ENCODE measurements around the gene MGAT4B.
"Not testable (repeated sequence)": the region's sequence is repeated elsewhere in the genome, so short reads cannot be mapped to it uniquely, and the experiment has no call there.

MGAT4B gene

DNA sequence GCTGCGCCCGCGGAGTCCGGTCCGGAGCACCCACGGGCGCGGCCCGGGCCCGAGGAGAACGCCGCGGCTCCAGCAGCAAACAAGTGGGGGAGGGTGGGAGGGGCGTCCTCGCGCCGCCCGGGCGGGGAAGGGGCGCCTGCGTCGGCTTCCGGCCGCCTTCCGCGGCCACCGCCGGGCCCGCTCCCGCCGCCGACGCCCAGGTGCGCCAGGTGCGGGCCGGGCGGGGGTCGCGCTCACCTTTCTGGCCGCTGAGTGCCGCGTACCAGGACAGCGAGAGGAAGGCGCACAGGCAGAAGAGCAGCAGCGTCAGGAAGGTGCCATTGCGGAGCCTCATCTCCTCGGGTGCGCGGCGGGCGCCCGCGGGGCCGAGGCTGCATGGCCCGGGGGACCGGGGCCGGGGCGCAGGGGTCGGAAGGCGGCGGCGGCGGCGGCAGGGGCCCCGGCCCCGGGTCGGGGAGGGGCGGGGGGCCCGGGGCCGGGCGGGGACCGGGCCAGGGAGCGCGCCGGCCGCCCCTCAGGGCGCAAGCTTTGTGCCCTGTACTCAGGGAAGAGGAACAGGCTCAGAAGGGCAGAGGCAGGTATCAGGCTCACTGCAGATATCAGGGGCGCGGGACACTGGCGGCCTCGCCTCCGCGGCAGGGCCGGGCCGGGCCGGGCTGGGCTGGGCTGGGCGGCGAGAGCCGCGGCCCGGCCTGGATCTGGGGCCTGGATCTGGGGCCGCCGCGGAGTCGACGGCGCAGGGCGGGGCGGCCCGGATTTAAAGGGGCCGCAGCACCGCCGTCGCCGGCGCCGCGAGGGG is at the start of gene MGAT4B:
MGAT4B (minus strand) TSS at position 617 of the 799 bp plus-strand sequence; CDS start at position 334, 283 bp downstream.
- DNase-seq = peak; percentile 25 to 62

GRCh38 chr5:179854356-179854755 is 47.7 kb upstream of the MGAT4B start:
- DNase-seq = no peak

GRCh38 chr5:179852993-179853547 is 46.4 kb upstream of the MGAT4B start:
- DNase-seq = no peak

GRCh38 chr5:179841621-179842020 is 35.0 kb upstream of the MGAT4B start:
- no peak for DNase-seq

DNA sequence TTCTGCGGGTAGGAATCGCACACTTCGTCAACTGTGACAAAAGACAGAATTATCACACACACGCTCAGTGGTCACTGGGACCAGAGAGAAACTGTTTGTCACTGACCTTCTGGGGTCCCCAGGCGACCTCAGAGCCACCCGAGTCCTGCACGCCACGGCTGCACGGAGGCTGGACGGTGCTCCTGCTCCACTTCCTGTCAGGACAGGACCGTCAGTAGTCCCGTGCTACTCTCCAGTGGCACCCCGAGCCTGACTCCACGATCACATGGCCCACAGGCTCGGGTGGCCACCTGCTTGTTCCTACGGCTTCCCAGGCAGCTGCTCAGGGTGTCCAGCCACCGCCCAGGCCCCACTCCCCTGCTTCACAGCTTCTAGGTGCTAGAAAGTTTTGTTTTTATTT is 34.1 kb upstream of the MGAT4B start:
- no peak for DNase-seq

- DNase-seq = no peak
Observed at GRCh38 chr5:179840321-179840720, 33.7 kb upstream of the MGAT4B start.

GRCh38 chr5:179839328-179840256 is 32.9 kb upstream of the MGAT4B start:
- no peak for DNase-seq

DNA sequence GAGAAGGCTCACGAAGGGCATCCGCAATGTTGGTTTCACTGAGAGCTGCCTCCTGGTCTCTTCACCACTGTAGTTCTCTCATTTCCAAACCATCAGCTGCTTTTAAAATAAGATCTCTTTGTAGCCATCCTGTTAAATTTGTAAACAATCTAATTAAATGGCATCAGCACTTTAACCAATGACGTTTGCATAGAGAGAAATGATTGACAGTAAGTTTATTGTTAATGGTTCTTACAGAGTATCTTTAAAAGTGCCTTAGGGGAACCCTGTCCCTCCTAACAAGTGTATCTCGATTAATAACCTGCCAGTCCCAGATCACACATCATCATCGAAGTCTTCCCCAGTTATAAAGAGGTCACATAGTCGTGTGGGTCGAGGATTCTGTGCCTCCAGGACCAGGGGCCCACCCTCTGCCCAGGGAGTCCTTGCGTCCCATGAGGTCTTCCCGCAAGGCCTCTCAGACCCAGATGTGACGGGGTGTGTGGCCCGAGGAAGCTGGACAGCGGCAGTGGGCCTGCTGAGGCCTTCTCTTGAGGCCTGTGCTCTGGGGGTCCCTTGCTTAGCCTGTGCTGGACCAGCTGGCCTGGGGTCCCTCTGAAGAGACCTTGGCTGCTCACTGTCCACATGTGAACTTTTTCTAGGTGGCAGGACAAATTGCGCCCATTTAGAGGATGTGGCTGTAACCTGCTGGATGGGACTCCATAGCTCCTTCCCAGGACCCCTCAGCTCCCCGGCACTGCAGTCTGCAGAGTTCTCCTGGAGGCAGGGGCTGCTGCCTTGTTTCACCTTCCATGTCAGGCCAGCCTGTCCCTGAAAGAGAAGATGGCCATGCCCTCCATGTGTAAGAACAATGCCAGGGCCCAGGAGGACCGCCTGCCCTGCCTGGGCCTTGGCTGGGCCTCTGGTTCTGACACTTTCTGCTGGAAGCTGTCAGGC is 30.7 kb upstream of the MGAT4B start:
- no peak for DNase-seq

GRCh38 chr5:179836225-179837019 is 29.8 kb upstream of the MGAT4B start:
- DNase-seq = no peak

GRCh38 chr5:179834871-179835270 is 28.2 kb upstream of the MGAT4B start:
- DNase-seq = not testable (repeated sequence)

DNA sequence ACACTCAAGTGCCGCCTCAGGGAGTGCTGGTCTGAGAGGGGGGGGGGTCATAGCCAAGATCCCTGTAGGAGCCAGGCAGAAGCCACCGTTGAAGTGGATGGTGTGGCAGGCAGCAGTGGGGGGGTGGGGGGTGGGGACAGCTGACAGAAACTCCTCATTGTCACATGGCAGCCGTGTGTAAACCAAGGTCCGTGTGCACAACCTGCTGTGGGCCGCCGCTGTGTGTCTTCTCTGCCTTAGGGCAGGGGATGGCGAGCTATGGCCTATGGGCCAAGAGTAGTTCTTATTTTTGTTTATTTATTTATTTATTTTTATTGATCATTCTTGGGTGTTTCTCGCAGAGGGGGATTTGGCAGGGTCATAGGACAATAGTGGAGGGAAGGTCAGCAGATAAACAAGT is 27.5 kb upstream of the MGAT4B start:
- DNase-seq = no peak

DNA sequence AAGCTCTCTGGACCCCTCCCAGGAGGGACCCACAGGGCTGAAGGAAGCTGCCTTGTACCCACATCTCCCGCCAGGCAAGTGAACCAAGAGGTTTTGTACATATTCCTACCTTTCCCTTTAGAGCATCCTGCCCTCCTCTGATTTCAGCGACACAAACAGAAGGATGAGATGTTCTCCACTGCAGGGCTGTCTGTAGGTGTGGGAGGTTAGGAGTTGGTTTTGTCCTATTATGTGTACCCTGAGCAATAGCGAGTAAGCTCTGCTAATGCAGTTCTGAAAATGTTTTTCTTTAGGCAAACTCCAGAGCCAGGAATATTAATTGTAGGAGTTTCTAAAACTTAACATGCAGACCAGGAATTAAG is 27.0 kb upstream of the MGAT4B start:
- no peak for DNase-seq

DNA sequence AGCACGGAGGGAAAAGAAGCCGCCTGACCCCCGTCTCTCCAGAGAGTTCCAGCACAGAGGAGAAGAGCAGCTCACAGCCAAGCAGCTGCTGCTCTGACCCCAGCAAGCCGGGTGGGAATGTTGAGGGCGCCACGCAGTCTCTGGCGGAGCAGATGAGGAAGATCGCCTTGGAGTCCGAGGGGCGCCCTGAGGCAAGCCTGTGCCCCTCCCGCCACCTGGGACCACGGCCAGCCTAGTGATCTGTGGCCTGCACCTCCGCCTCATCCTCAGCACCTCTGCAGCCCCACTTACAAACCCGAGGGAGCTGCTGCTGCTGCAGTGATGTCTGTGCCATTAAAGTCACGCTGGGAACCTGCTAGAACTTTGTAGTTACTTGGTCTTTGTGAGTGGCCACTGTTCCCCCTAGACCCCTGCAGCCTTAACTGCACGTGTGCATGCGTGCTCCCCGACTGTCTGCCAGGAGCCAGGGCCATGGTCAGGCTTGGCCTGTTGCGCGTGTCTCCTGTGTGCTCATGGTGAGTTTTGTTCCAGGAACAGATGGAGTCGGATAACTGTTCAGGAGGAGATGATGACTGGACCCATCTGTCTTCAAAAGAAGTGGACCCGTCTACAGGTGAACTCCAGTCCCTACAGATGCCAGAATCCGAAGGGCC is 26.5 kb upstream of the MGAT4B start:
- no peak for DNase-seq

DNA sequence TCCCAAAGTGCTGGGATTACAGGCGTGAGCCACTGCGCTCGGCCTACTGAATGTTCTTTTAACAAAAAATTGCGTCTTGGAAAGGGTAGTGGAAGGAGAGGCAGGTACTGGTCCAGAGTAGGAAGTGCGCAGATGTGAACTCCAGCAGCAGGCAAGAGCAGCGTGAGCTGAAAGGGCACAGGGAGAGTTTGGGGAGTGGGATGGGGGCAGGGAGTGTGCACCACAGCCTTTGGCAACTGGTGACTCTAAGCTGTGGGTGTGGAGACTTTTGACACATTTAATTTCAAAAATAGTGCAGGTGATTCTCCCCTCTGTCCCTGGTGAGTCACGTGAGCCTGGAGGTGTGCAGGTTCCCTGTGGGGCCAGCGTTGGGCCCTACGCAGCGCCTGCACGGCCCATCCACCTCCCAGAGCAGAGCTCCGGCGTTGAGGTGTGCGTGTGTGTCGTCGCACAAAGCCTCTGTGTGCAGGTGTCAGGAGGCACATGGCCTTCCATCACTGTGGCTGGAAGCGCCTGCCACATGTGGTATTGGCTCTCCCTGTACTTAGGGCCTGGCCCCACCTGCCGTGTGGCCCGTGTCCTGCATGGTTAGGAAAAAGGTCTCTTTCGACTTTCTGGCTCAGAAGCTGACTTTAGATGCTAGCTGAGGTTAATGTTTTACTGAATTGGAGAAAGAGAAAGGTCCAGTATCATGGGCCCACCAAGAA is 25.5 kb upstream of the MGAT4B start:
- DNase-seq = no peak

- no peak for DNase-seq
Observed at GRCh38 chr5:179830818-179831468, 24.3 kb upstream of the MGAT4B start.

DNA sequence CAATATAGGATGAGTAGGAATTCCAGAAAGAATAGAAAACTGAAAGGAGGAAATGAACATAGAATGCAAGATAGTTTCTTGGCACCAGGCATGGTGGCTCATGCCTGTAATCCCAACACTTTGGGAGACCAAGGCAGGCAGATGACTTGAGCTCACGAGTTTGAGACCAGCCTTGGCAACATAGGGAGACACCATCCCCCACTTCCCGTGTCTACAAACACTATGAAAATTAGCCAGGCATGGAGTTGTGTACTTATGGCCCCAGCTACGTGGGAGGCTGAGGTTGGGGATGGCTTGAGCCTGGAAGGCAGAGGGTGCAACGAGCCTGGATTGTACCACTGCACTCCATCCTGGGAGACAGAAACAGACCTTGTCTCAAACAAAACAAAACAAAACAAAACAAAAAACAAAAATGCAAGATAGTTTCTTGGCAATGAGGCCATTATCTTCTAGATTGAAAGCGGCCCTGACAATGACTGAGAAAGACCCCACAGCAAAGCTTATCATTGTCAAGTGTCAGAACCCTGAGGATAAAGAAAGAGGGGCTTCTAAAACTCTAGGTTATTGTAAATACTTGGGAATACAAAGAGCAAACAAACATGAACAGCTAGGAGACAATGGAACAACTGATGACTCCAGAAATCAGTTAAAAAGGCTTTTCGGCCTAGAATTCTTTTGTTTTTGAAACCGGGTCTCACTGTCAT is 23.2 kb upstream of the MGAT4B start:
- no peak for DNase-seq

GRCh38 chr5:179828756-179829421 is 22.2 kb upstream of the MGAT4B start:
- no peak for DNase-seq

DNA sequence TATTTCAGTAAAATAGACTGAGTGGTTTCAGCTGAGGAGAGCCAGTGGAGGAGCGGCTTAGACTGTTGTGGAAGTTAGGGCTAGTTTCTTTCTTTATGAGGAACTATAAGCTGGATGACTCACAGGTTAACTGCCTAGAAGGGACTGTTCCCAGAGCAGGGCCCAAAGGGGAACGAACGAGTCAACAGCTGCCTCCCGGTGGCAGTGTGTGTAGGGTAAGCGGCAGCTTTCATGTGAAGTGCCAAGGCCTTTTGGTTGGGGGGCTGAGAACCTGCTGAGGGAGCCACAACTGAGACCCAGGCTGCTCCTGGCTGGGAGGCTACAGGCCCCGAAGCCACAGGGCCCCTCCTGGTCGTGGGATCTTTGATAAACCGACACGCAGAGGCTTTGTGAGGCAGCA is 21.0 kb upstream of the MGAT4B start:
- DNase-seq = no peak
